NB4 (cell line): Measurements from ENCODE around the gene SLFN12L.
"Not testable (repeated sequence)": the region's sequence is repeated elsewhere in the genome, so short reads cannot be mapped to it uniquely, and the experiment has no call there.

Source experiments
- DNase-seq: peaks from one replicate; pipeline ENCODE4 v3.0.0; 2010; ENCODE audit warnings: low read depth
- H3K4me3 ChIP-seq: one replicate; pipeline ENCODE4 v1.5.1; 2011; ENCODE audit warnings: mild to moderate bottlenecking, low read depth, low read length, moderate library complexity
- CTCF ChIP-seq: IDR thresholded peaks from one replicate; pipeline ENCODE4 v1.5.1; 2012; ENCODE audit warnings: low read depth, low read length
- MAX ChIP-seq: IDR thresholded peaks from 2 replicates; pipeline ENCODE4 v1.6.1; 2011; ENCODE audit warnings: low read depth, low read length
- MYC ChIP-seq: IDR thresholded peaks from 2 replicates; pipeline ENCODE4 v1.6.1; 2011; ENCODE audit warnings: low read depth, low read length
- POLR2A ChIP-seq: IDR thresholded peaks from 2 replicates; pipeline ENCODE4 v1.6.1; 2011; ENCODE audit warnings: mild to moderate bottlenecking; ENCODE audit not compliant: insufficient read length; ENCODE audit errors: extremely low read depth

The SLFN12L gene

GRCh38 chr17:35531160-35531559 is 6.3 kb downstream of the SLFN12L start:
- TF ChIP-seq POLR2A (no peak), CTCF (no peak), MAX (no peak), MYC (no peak)
- no peak for DNase-seq
- no peak overlapping the region for H3K4me3 ChIP-seq

GRCh38 chr17:35529866-35530265 is 7.6 kb downstream of the SLFN12L start:
- TF ChIP-seq MAX (no peak), POLR2A (no peak), CTCF (no peak), MYC (no peak)
- DNase-seq = no peak
- H3K4me3 ChIP-seq = no peak overlapping the region

GRCh38 chr17:35529326-35529725 is 8.2 kb downstream of the SLFN12L start:
- DNase-seq, H3K4me3 ChIP-seq: not testable (repeated sequence)

- TF ChIP-seq MAX (no peak), POLR2A (no peak), CTCF (no peak), MYC (no peak)
- H3K4me3 ChIP-seq = no peak overlapping the region
- DNase-seq = peak; percentile 91
These were observed 14.2 kb downstream of the SLFN12L start for GRCh38 chr17:35523296-35523695.

GRCh38 chr17:35521654-35522256 is 15.7 kb downstream of the SLFN12L start:
- H3K4me3 ChIP-seq = peak overlapping the region; percentile 51
- DNase-seq = peak; percentile 90

GRCh38 chr17:35521150-35521549 is 16.3 kb downstream of the SLFN12L start:
- peak overlapping the region; percentile 51 for H3K4me3 ChIP-seq
- peak; percentile 58 for DNase-seq
- TF ChIP-seq CTCF (no peak), POLR2A (no peak), MAX (no peak), MYC (no peak)

GRCh38 chr17:35519906-35520442 is 17.5 kb downstream of the SLFN12L start:
- TF ChIP-seq CTCF (no peak), MYC (no peak), POLR2A (no peak), MAX (no peak)
- H3K4me3 ChIP-seq = no peak overlapping the region
- DNase-seq = no peak
